ENCODE results near the gene ZNF174.

ZNF174 gene

DNA sequence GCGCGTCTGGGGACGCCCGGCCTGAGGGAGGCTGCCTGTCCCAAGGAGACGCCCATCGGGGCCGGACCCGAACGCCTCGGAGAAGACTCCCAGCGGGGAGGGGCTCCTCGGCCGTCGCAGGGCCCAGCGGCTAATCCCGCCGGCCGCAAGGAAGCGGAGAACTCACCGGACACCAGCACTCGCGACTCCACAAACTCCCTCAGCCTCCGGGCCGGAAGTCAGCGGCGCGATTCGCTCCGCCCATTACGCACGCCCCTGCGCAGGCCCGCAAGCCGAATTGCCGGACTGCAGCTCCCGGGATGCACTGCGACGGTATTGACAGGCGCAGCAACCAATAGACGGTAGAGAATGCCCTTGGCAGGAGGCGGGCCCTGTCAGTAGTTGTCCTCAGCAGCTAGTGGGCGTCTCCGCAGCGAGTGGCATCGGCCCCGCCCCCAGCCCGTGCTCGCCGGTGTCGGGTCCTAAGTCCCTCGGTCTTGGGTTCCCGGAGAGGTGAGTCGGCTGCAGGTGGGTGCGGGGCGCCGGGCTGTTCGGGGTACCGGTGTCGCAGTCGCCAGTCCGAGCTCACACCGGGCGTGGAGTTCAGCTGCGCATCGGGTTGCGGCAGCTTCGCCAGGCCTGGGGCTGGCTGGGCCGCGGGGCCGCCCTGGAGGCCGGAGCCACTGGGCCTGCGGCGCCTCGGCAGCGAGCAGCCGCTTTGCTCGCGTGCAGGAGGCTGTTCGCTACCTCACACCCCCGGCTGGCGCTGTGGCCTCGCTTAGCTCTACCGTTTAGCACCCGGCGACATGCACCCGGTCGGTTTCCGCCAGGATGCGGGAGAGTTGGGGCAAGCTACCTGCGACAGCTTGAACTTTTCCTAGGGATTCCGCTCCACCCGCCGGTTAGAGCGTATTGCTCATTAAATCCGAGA lies at the start of gene ZNF174, which contains the start of gene ZSCAN32:
Gene ZNF174 (plus strand): TSS at position 437 of the 910 bp plus-strand sequence. CDS start 790 bp downstream, outside the sequence.
Gene ZSCAN32 (minus strand): TSS at position 226 of the 910 bp plus-strand sequence. CDS start 3,447 bp downstream, outside the sequence.
- H3K4me3 ChIP-seq = peak within 1 kb of the TSS; percentile 92
- TF ChIP-seq, protein P1, sequence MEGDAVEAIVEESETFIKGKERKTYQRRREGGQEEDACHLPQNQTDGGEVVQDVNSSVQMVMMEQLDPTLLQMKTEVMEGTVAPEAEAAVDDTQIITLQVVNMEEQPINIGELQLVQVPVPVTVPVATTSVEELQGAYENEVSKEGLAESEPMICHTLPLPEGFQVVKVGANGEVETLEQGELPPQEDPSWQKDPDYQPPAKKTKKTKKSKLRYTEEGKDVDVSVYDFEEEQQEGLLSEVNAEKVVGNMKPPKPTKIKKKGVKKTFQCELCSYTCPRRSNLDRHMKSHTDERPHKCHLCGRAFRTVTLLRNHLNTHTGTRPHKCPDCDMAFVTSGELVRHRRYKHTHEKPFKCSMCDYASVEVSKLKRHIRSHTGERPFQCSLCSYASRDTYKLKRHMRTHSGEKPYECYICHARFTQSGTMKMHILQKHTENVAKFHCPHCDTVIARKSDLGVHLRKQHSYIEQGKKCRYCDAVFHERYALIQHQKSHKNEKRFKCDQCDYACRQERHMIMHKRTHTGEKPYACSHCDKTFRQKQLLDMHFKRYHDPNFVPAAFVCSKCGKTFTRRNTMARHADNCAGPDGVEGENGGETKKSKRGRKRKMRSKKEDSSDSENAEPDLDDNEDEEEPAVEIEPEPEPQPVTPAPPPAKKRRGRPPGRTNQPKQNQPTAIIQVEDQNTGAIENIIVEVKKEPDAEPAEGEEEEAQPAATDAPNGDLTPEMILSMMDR (IDR thresholded peaks at IDR 0.05) = no peak

DNA sequence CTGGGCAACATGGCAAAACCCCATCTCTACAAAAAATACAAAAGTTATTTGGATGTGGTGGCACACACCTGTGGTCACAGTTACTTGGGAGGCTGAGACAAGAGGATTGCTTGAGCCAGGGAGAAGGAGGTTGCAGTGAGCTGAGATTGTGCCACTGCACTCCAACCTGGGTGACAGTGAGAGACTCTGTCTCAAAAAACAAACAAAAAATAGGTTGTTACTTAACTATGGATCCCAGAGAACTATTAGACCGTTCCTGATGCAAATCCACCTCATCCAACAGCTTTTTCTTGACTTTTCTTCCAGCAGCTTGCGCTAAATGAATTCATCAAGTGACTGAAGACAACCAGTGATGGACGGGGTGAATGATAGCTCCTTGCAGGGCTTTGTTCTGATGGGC lies 45.4 kb upstream of the ZNF174 start, which contains the start of gene OR2C1:
Gene OR2C1 (plus strand): TSS at position 301 of the 400 bp plus-strand sequence. CDS start 52 bp downstream, at position 353.
- TF ChIP-seq, protein P1 (IDR thresholded peaks at IDR 0.05) = no peak
- DNase-seq (ENCODE audit: low spot score) = no peak
- Histone ChIP-seq H3K4me3 (no peak within 1 kb of the TSS), H3K27ac (no peak within 1 kb of the TSS)

More for the DNA sequence above, at the start of gene ZNF174, which contains the start of gene ZSCAN32:
- peak; percentile 99 for DNase-seq (ENCODE audit: low spot score)
- peak within 1 kb of the TSS; percentile 79 to 90 for H3K27ac ChIP-seq

DNA sequence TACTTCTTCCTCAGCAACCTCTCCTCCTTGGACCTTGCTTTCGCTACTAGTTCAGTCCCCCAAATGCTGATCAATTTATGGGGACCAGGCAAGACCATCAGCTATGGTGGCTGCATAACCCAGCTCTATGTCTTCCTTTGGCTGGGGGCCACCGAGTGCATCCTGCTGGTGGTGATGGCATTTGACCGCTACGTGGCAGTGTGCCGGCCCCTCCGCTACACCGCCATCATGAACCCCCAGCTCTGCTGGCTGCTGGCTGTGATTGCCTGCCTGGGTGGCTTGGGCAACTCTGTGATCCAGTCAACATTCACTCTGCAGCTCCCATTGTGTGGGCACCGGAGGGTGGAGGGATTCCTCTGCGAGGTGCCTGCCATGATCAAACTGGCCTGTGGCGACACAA lies 44.9 kb upstream of the ZNF174 start:
- TF ChIP-seq, protein P1 (IDR thresholded peaks at IDR 0.05) = no peak
- DNase-seq (ENCODE audit: low spot score) = no peak
- Histone ChIP-seq H3K4me3 (no peak overlapping the region), H3K27ac (no peak overlapping the region)

DNA sequence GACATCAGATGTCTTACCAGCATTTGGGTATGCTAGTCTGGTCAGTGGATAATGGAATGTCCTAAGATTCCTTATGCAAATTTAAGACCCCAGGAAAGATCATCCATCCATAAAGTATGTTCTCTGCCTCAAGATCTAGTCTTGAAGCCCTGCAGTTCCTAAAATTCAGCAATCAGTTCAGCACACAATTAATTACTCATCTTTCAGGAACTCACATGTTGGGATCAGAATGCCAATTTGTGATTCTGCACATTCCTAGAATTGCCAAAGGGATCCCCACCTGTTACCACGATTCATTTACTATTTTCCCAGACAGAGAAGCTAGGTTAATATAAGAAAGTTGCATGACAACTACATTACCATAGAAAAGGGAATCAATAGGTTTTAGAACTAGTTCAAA lies 42.1 kb upstream of the ZNF174 start:
- TF ChIP-seq, protein P1 (IDR thresholded peaks at IDR 0.05) = no peak
- DNase-seq (ENCODE audit: low spot score) = no peak
- no peak overlapping the region for H3K27ac ChIP-seq
- no peak overlapping the region for H3K4me3 ChIP-seq

DNA sequence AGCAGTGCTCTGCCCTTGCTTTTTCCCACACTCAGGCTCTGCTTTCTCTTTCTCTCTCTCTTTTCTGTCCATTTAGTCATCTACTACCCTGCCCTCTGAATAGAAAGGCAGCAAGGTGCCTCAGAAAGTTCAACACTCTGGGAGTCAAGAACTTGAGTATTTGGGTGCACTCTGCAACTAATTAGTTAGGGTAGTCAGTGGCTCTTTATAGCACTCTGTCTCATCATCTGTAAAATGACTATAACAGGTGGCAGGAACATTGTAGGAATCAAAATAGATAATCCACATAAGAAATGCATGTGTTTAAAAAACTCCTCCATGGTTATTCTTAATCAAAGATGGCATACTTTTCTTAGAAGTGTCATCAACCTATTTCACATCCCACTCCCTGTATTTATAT lies 38.1 kb upstream of the ZNF174 start:
- Histone ChIP-seq H3K27ac (no peak overlapping the region), H3K4me3 (no peak overlapping the region)
- DNase-seq (ENCODE audit: low spot score) = no peak
- TF ChIP-seq, protein P1 (IDR thresholded peaks at IDR 0.05) = no peak

DNA sequence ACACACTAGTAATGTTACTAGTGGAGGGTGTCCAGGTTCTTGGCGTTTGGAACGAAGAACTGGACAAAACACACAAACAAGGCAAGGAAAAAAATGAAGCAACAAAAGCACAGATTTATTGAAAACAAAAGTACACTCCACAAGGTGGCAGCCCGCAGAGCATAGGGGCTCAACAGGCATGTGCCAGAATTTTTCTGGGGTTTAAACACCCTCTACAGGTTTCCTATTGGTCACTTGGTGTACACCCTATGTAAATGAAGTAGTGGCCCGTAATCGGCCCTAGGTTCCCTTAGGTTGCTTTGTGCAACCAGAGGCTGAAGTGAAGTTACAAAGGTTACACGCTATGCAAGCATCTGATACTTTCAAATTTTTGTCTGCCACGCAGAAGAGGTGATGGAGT lies 37.2 kb upstream of the ZNF174 start:
- TF ChIP-seq, protein P1 (IDR thresholded peaks at IDR 0.05) = no peak
- Histone ChIP-seq H3K27ac (no peak overlapping the region), H3K4me3 (no peak overlapping the region)
- no peak for DNase-seq (ENCODE audit: low spot score)
